Measurements from ENCODE around the gene SRSF8.
"Not testable (repeated sequence)": the region's sequence is repeated elsewhere in the genome, so short reads cannot be mapped to it uniquely, and the experiment has no call there.

The SRSF8 gene

GRCh38 chr11:95042239-95042638 is 24.5 kb upstream of the SRSF8 start:
- DNase-seq (ENCODE audit: low read depth), result no peak
- in situ Hi-C loops (cut with HindIII; ENCODE audit: low sequenced_read_pairs), result no loop called here
- no peak overlapping the region for H3K4me3 ChIP-seq (ENCODE audit: low read depth, low read length)
- TF ChIP-seq CTCF (IDR thresholded peaks at IDR 0.05; ENCODE audit: low read depth, low read length, missing control alignments), result no peak

GRCh38 chr11:95042906-95043305 is 23.8 kb upstream of the SRSF8 start:
- TF ChIP-seq CTCF (IDR thresholded peaks at IDR 0.05; ENCODE audit: low read depth, low read length, missing control alignments), result no peak
- DNase-seq (ENCODE audit: low read depth), result no peak
- in situ Hi-C loops (cut with HindIII; ENCODE audit: low sequenced_read_pairs), result no loop called here
- no peak overlapping the region for H3K4me3 ChIP-seq (ENCODE audit: low read depth, low read length)

GRCh38 chr11:95044010-95044409 is 22.7 kb upstream of the SRSF8 start:
- no peak overlapping the region for H3K4me3 ChIP-seq (ENCODE audit: low read depth, low read length)
- no peak for DNase-seq (ENCODE audit: low read depth)
- in situ Hi-C loops (cut with HindIII; ENCODE audit: low sequenced_read_pairs), result no loop called here
- no peak for TF ChIP-seq CTCF (IDR thresholded peaks at IDR 0.05; ENCODE audit: low read depth, low read length, missing control alignments)

- no peak overlapping the region for H3K4me3 ChIP-seq (ENCODE audit: low read depth, low read length)
- in situ Hi-C loops (cut with HindIII; ENCODE audit: low sequenced_read_pairs), result no loop called here
- no peak for TF ChIP-seq CTCF (IDR thresholded peaks at IDR 0.05; ENCODE audit: low read depth, low read length, missing control alignments)
- no peak for DNase-seq (ENCODE audit: low read depth)
These were observed 20.9 kb upstream of the SRSF8 start for GRCh38 chr11:95045812-95046211.

- H3K4me3 ChIP-seq (ENCODE audit: low read depth, low read length); in situ Hi-C loops (cut with HindIII; ENCODE audit: low sequenced_read_pairs); DNase-seq (ENCODE audit: low read depth): not testable (repeated sequence)
These were observed 17.6 kb upstream of the SRSF8 start, which contains the start of gene KDM4F for GRCh38 chr11:95049122-95049521. TSS of gene KDM4F (plus strand) at chr11:95049422.

GRCh38 chr11:95050595-95051202 is 16.0 kb upstream of the SRSF8 start:
- TF ChIP-seq CTCF (IDR thresholded peaks at IDR 0.05; ENCODE audit: low read depth, low read length, missing control alignments), result no peak
- in situ Hi-C loops (cut with HindIII; ENCODE audit: low sequenced_read_pairs), result no loop called here
- H3K4me3 ChIP-seq (ENCODE audit: low read depth, low read length), result no peak overlapping the region
- DNase-seq (ENCODE audit: low read depth), result no peak

GRCh38 chr11:95054356-95054755 is 12.4 kb upstream of the SRSF8 start:
- DNase-seq (ENCODE audit: low read depth), result no peak
- no peak for TF ChIP-seq CTCF (IDR thresholded peaks at IDR 0.05; ENCODE audit: low read depth, low read length, missing control alignments)
- in situ Hi-C loops (cut with HindIII; ENCODE audit: low sequenced_read_pairs), result no loop called here
- H3K4me3 ChIP-seq (ENCODE audit: low read depth, low read length), result no peak overlapping the region

Data from astrocyte of the cerebellum (primary cell).